ENCODE measurements around the gene CLEC3A. TPM values are rescaled to one million over a fixed set of nuclear protein-coding genes. Genes with fewer than 3 reads are reported as not detected.
"Not testable (repeated sequence)": the region's sequence is repeated elsewhere in the genome, so short reads cannot be mapped to it uniquely, and the experiment has no call there.

Gene CLEC3A
- total RNA-seq, 1 experiment from 2014 or later = not detected

- Histone ChIP-seq H3K9me3 (replicated peaks) (no peaks in the 10 kb centered on the region), H3K36me3 (no peaks in the 10 kb centered on the region), H3K4me1 (replicated peaks) (no peaks in the 10 kb centered on the region), H3K27ac (no peak overlapping the region), H3K27me3 (replicated peaks) (no peaks in the 10 kb centered on the region), H3K4me3 (no peak overlapping the region)
- no peak for DNase-seq (ENCODE audit: low read depth in 1 of 2, low spot score in 2 of 2)
Measured at GRCh38 chr16:78057803-78058564, 35.6 kb downstream of the CLEC3A start.

GRCh38 chr16:78059806-78060205 lies 37.5 kb downstream of the CLEC3A start:
- not testable (repeated sequence) for DNase-seq (ENCODE audit: low read depth in 1 of 2, low spot score in 2 of 2); H3K27ac ChIP-seq; H3K4me1 ChIP-seq (replicated peaks); H3K36me3 ChIP-seq; H3K4me3 ChIP-seq; H3K9me3 ChIP-seq (replicated peaks); H3K27me3 ChIP-seq (replicated peaks)

- H3K36me3 ChIP-seq = no peaks in the 10 kb centered on the region
- H3K4me3 ChIP-seq = no peak overlapping the region
- no peaks in the 10 kb centered on the region for H3K9me3 ChIP-seq (replicated peaks)
- H3K27ac ChIP-seq = no peak overlapping the region
- H3K4me1 ChIP-seq (replicated peaks) = no peaks in the 10 kb centered on the region
- DNase-seq (ENCODE audit: low read depth in 1 of 2, low spot score in 2 of 2) = no peak
- peaks cover 4% of the 10 kb centered on the region; the same call in 1 of the 2 replicates for H3K27me3 ChIP-seq (replicated peaks)
Measured at GRCh38 chr16:78060295-78060694, 37.9 kb downstream of the CLEC3A start.

GRCh38 chr16:78060809-78061208 lies 38.5 kb downstream of the CLEC3A start:
- no peak for DNase-seq (ENCODE audit: low read depth in 1 of 2, low spot score in 2 of 2)
- H3K27ac ChIP-seq = no peak overlapping the region
- H3K4me1 ChIP-seq (replicated peaks) = no peaks in the 10 kb centered on the region
- no peaks in the 10 kb centered on the region for H3K36me3 ChIP-seq
- H3K4me3 ChIP-seq = no peak overlapping the region
- peaks cover 4% of the 10 kb centered on the region; the same call in 1 of the 2 replicates for H3K27me3 ChIP-seq (replicated peaks)
- H3K9me3 ChIP-seq (replicated peaks) = no peaks in the 10 kb centered on the region

- Histone ChIP-seq H3K4me1 (replicated peaks) (no peaks in the 10 kb centered on the region), H3K36me3 (no peaks in the 10 kb centered on the region), H3K4me3 (no peak overlapping the region), H3K27me3 (replicated peaks) (peaks cover 4% of the 10 kb centered on the region; the same call in 1 of the 2 replicates), H3K27ac (no peak overlapping the region), H3K9me3 (replicated peaks) (no peaks in the 10 kb centered on the region)
- no peak for DNase-seq (ENCODE audit: low read depth in 1 of 2, low spot score in 2 of 2)
Measured at GRCh38 chr16:78065319-78065718, 43.0 kb downstream of the CLEC3A start.

- no peak for DNase-seq (ENCODE audit: low read depth in 1 of 2, low spot score in 2 of 2)
- Histone ChIP-seq H3K36me3 (no peaks in the 10 kb centered on the region), H3K4me3 (no peak overlapping the region), H3K4me1 (replicated peaks) (no peaks in the 10 kb centered on the region), H3K9me3 (replicated peaks) (no peaks in the 10 kb centered on the region), H3K27ac (no peak overlapping the region), H3K27me3 (replicated peaks) (no peaks in the 10 kb centered on the region)
Measured at GRCh38 chr16:78069913-78070312, 47.6 kb downstream of the CLEC3A start.

GRCh38 chr16:78072275-78072674 lies 49.9 kb downstream of the CLEC3A start:
- H3K4me1 ChIP-seq (replicated peaks) = no peaks in the 10 kb centered on the region

GRCh38 chr16:78075800-78076199 lies 53.5 kb downstream of the CLEC3A start:
- no peak overlapping the region for H3K4me3 ChIP-seq
- no peaks in the 10 kb centered on the region for H3K4me1 ChIP-seq (replicated peaks)
- H3K9me3 ChIP-seq (replicated peaks) = no peaks in the 10 kb centered on the region
- no peaks in the 10 kb centered on the region for H3K36me3 ChIP-seq
- H3K27me3 ChIP-seq (replicated peaks) = no peaks in the 10 kb centered on the region
- H3K27ac ChIP-seq = no peak overlapping the region
- DNase-seq (ENCODE audit: low read depth in 1 of 2, low spot score in 2 of 2) = no peak

More at GRCh38 chr16:78072275-78072674, 49.9 kb downstream of the CLEC3A start:
- H3K4me3 ChIP-seq = no peak overlapping the region
- H3K27ac ChIP-seq = no peak overlapping the region
- H3K36me3 ChIP-seq = no peaks in the 10 kb centered on the region
- DNase-seq (ENCODE audit: low read depth in 1 of 2, low spot score in 2 of 2) = no peak
- no peaks in the 10 kb centered on the region for H3K27me3 ChIP-seq (replicated peaks)
- H3K9me3 ChIP-seq (replicated peaks) = no peaks in the 10 kb centered on the region

GRCh38 chr16:78081341-78081740 lies 59.0 kb downstream of the CLEC3A start:
- Histone ChIP-seq H3K4me3 (no peak overlapping the region), H3K4me1 (replicated peaks) (no peaks in the 10 kb centered on the region), H3K9me3 (replicated peaks) (no peaks in the 10 kb centered on the region), H3K36me3 (no peaks in the 10 kb centered on the region), H3K27ac (no peak overlapping the region), H3K27me3 (replicated peaks) (no peaks in the 10 kb centered on the region)
- DNase-seq (ENCODE audit: low read depth in 1 of 2, low spot score in 2 of 2) = no peak

Other genes starting within 250 kb of the CLEC3A start
- 0.24 and 1.2 TPM in 2 replicates for gene VAT1L, start 234.0 kb upstream of the CLEC3A start, total RNA-seq (2014; rRNA removed; shearing (Covaris generic))
- 13.4 and 86.5 TPM in 2 replicates for gene WWOX, start 77.1 kb downstream of the CLEC3A start, total RNA-seq (2014; rRNA removed; shearing (Covaris generic))

Measured in SJSA1 (cell line).